22Rv1 (cell line): Measurements from ENCODE around the gene MIB2.
"Not testable (repeated sequence)": the region's sequence is repeated elsewhere in the genome, so short reads cannot be mapped to it uniquely, and the experiment has no call there.

Experiments used
- CTCF ChIP-seq: fragments of 450-650 bp; IDR thresholded peaks from 2 replicates; pipeline ENCODE4 v1.5.1; 2017; ENCODE audit warnings: mild to moderate bottlenecking
- ZFX ChIP-seq: fragments of 450-650 bp; IDR thresholded peaks from 2 replicates; pipeline ENCODE4 v1.6.1; 2017; ENCODE audit warnings: antibody characterized with exemption, borderline replicate concordance

DNA sequence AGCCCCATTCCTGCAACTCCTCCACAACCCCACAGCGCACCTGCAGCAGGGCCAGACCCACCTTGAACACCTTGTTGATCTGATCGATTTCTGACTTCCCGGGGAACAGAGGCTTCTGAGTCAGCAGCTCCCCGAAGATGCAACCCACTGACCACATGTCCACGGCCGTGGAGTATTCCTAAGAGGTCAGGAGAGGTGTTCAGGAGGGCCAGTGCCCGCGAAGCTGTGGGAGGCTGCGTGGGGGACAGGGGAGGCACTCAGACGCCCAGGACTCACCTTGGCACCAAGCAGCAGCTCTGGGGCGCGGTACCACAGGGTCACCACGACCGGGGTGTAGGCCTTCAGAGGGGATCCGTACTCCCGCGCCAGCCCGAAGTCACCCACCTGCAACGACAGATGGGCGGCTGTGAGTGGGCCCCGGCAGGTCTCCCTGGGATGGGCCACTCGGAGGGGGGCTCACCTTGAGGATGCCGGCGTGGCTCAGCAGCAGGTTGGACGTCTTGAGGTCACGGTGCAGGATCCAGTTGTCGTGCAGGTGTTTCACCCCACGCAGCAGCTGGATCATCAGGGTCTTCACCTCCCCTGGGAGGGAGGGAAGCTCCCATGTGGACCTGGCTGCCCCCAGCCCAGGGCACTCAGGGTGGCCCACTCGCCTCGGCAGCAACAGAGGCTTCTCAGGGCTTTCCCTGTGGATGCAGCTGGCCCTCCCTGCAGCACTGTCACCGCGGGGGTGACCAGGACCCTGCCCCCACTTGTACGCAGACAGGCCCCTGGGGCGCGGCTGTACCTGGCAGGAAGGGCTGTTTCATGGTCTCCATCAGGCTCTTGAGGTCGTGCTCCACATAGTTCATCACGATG lies 21.6 kb downstream of the MIB2 start:
- not testable (repeated sequence) for TF ChIP-seq CTCF, ZFX
